ENCODE measurements around the gene KIAA1614. TPM values are rescaled to one million over a fixed set of nuclear protein-coding genes. Genes with fewer than 3 reads are reported as not detected.

The KIAA1614 gene
- polyA plus RNA-seq, 1 of the 3 experiments (the other 2 are of a cell fraction): 1.1 TPM

DNA sequence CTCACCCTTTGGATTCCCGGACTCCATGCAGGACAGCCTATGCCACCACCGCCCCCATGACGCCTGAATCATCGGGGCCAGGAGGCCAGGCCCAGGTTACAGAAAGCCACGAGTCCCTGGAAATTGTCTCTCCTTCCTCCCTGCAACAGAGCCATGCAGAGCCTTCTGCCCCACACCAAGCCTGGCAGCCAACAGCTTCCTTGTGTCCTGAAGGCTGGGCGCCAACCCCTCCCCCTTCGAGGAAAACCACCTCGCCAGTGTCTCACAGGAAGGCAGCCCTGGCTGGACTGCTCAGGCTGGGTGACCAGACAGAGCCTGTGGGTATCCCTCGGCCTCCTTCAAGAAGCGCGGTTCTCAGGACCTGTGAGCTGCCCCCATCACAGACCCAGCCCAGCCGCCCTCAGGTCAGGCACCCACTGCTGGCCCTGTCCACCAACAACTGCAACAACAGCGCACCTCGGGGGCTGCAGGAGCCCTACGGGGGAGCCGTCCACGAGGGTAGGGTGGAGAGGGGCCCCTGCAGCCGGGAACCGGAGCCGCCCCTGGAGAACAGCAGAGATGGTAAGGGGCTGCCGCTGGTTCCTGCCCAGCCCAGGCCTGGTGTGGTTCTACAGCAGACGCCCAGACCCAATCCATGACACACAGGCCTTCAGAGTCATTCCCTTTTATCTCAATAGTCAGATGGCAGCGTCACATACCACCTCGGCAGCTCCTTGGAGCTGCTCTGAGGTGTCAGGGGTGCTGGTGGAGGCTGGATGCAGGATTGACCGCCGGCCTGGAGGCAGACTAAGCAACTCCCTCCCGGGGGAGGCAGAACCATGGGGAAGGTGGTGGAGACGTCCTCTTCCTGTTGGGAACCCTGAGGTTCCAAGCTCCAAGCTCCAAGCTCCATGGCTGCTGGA is 23.7 kb downstream of the KIAA1614 start:
- Histone ChIP-seq H3K9me3 (no peaks in the 10 kb centered on the region), H3K4me3 (ENCODE audit: low read depth in 2 of 2, low read length in 1 of 2) (no peak overlapping the region), H3K4me2 (no peak overlapping the region), H3K4me1 (ENCODE audit: control insufficient read depth in 1 of 2, insufficient read depth in 2 of 2, low read depth in 1 of 2, low read length in 1 of 2) (peaks cover 0 to 7% of the 10 kb centered on the region in 2 experiments; a peak in 1 of 4 replicates), H3K79me2 (ENCODE audit: insufficient read depth) (no peaks in the 10 kb centered on the region), H4K20me1 (ENCODE audit: insufficient read depth) (no peaks in the 10 kb centered on the region), H3K27ac (ENCODE audit: low read depth in 2 of 2, low read length in 1 of 2) (no peak overlapping the region), H3F3A (replicated peaks; ENCODE audit: insufficient read depth) (no peaks in the 10 kb centered on the region), H3K9ac (no peak overlapping the region), H3K36me3 (replicated peaks in 1 of 2; ENCODE audit: control insufficient read depth in 1 of 2, insufficient read depth in 2 of 2, low read length in 1 of 2) (no peaks in the 10 kb centered on the region), H2AFZ (ENCODE audit: low read depth) (no peak overlapping the region), H3K9me2 (no peaks in the 10 kb centered on the region), H3K27me3 (ENCODE audit: insufficient read depth) (no peaks in the 10 kb centered on the region)
- CTCF ChIA-PET: interaction anchor here (1.2 to 1.4 kb wide), 2 partner anchors 54 to 77 kb away, joined by 3 read pairs; no protein-coding TSS in a partner anchor
- TF ChIP-seq TAF1 (IDR thresholded peaks at IDR 0.05; ENCODE audit: borderline replicate concordance, low read depth, low read length): no peak
- TF ChIP-seq NFIC (IDR thresholded peaks at IDR 0.05; ENCODE audit: borderline replicate concordance): no peak
- TF ChIP-seq TCF12 (IDR thresholded peaks at IDR 0.05): no peak
- no peak for TF ChIP-seq RCOR1 (IDR thresholded peaks at IDR 0.05; ENCODE audit: low read length)
- no peak for TF ChIP-seq SMC3 (IDR thresholded peaks at IDR 0.05; ENCODE audit: low read depth, low read length)
- TF ChIP-seq MXI1 (IDR thresholded peaks at IDR 0.05; ENCODE audit: low read depth, low read length): no peak
- TF ChIP-seq FOXJ3 (CRISPR knock-in tag; IDR thresholded peaks at IDR 0.05): no peak
- TF ChIP-seq TEAD4 (IDR thresholded peaks at IDR 0.05; ENCODE audit: borderline replicate concordance, insufficient read depth): no peak
- TF ChIP-seq FOXM1 (IDR thresholded peaks at IDR 0.05; ENCODE audit: low read depth): no peak
- TF ChIP-seq ELF1 (IDR thresholded peaks at IDR 0.05): no peak
- TF ChIP-seq REST (IDR thresholded peaks at IDR 0.05; ENCODE audit: low read depth, low read length): no peak
- no peak for TF ChIP-seq EZH2phosphoT487 (IDR thresholded peaks at IDR 0.05; ENCODE audit: borderline replicate concordance, low read depth)
- TF ChIP-seq USF2 (IDR thresholded peaks at IDR 0.05; ENCODE audit: borderline replicate concordance, low read depth, low read length): no peak
- no peak for TF ChIP-seq GATA2 (CRISPR knock-in tag; IDR thresholded peaks at IDR 0.05)
- no peak for TF ChIP-seq RAD21 (IDR thresholded peaks at IDR 0.05; ENCODE audit: low read length)
- 79% methylated on average over 16 of the region's 28 CpGs for WGBS (ENCODE audit: low lambda C conversion rate)
- POLR2A ChIA-PET: interaction anchor here (0.6 kb wide), 3 partner anchors 16 to 119 kb away, joined by 3 to 4 read pairs (median 3); no protein-coding TSS in a partner anchor
- no peak for DNase-seq
